ENCODE data around the gene FUT7.

DNA sequence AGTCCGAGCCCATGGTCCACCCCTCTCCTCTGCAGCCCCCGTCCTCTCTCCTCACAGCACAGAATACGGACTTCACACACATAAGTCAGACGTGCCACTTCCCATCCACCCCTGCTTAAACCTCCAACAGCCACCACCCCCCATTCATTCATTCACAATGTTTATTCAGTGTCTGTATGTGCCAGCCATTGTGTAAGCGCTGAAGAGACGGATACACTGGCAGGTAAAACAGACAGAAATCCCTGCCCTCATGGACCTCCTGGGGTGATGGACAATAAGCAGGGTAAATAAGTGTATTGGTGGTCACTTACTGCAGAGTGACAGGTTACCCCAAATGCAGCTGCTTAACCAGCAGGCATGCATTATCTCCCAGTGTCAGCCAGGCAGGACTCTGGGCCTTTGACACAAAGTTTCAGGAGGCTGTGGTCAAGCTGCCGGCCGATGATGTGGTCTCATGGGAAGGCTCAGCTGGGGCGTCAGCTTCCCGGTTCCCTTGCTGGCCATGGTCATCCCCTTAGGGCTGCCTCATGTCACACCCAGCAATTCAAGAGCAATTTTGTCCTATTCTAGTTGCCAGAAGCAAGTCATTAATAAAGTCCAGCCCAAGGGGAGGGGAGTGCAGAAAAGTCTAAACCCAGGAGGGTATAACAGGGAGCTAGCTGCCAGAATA is 41.5 kb downstream of the FUT7 start:
- TF ChIP-seq GABPA (IDR thresholded peaks at IDR 0.05; ENCODE audit: borderline replicate concordance, insufficient read depth, low read length) (no peak), POLR2AphosphoS5 (IDR thresholded peaks at IDR 0.05; ENCODE audit: low read depth, low read length) (no peak), POLR2A (IDR thresholded peaks at IDR 0.05; ENCODE audit: control extremely low read depth in 1 of 2, low read depth in 2 of 2, low read length in 2 of 2) (no peak)
